Liver (tissue), 9 donors: Measurements from ENCODE around the gene CYB5R4. TPM values are rescaled to one million over a fixed set of nuclear protein-coding genes. Genes with fewer than 3 reads are reported as not detected.

ENCODE experiments used
- DNase-seq: peaks from one replicate; pipeline ENCODE4 v3.0.0-alpha.2; 2017; ENCODE audit warnings: low spot score
- H3K27ac ChIP-seq, 2 donors: one replicate each; pipeline ENCODE4 v1.7.0; 2013; ENCODE audit warnings: inconsistent platforms in 2 of 2, low read length in 2 of 2, control low read depth in 1 of 2, low read depth in 1 of 2, mild to moderate bottlenecking in 1 of 2
- H3K27me3 ChIP-seq, 4 donors: one replicate each; pipeline versions ENCODE4 v1.6.1 to v1.7.0; 2013; ENCODE audit warnings: low read length in 3 of 4, inconsistent platforms in 1 of 4, mild to moderate bottlenecking in 1 of 4, moderate library complexity in 1 of 4; ENCODE audit not compliant: control insufficient read depth in 4 of 4, insufficient read depth in 4 of 4
- H3K36me3 ChIP-seq, 4 donors: one replicate each; pipeline versions ENCODE4 v1.6.1 to v1.7.0; 2013; ENCODE audit warnings: low read length in 3 of 4, mild to moderate bottlenecking in 3 of 4, low read depth in 1 of 4, moderate library complexity in 1 of 4; ENCODE audit not compliant: control insufficient read depth in 4 of 4, insufficient read depth in 3 of 4
- H3K4me1 ChIP-seq, 4 donors: one replicate each; pipeline versions ENCODE4 v1.6.1 to v1.7.0; 2013; ENCODE audit warnings: low read length in 3 of 4, mild to moderate bottlenecking in 3 of 4, moderate library complexity in 1 of 4; ENCODE audit not compliant: control insufficient read depth in 4 of 4, insufficient read depth in 4 of 4
- H3K4me3 ChIP-seq, 3 donors: one replicate each; pipeline versions ENCODE4 v1.6.1 to v1.7.0; 2013; ENCODE audit warnings: low read length in 3 of 3, control low read depth in 1 of 3, low read depth in 1 of 3, mild to moderate bottlenecking in 1 of 3
- H3K9ac ChIP-seq, 2 donors: one replicate each; pipeline ENCODE4 v1.7.0; 2013; ENCODE audit warnings: low read length in 2 of 2, mild to moderate bottlenecking in 2 of 2, moderate library complexity in 2 of 2, control low read depth in 1 of 2, low read depth in 1 of 2
- H3K9me3 ChIP-seq, 4 donors: one replicate each; pipeline versions ENCODE4 v1.6.1 to v1.7.0; 2013; ENCODE audit warnings: low read length in 3 of 4; ENCODE audit not compliant: control insufficient read depth in 4 of 4
- ATF3 ChIP-seq: IDR thresholded peaks from 2 replicates; pipeline ENCODE4 v1.6.1; 2016; ENCODE audit warnings: antibody characterized with exemption
- CTCF ChIP-seq: fragments of 150-350 bp; IDR thresholded peaks from 2 replicates; pipeline ENCODE4 v1.5.1; 2017; ENCODE audit warnings: improper control_type of control experiment, low read depth, low read length; ENCODE audit not compliant: missing input control
- EGR1 ChIP-seq, 2 donors: IDR thresholded peaks; 2 replicates each; pipeline ENCODE4 v1.6.1; 2016 to 2018; ENCODE audit warnings: antibody characterized with exemption in 2 of 2, low read depth in 2 of 2
- FOXA1 ChIP-seq: IDR thresholded peaks from 2 replicates; pipeline ENCODE4 v1.6.1; 2016; ENCODE audit warnings: antibody characterized with exemption
- FOXA2 ChIP-seq: IDR thresholded peaks from 2 replicates; pipeline ENCODE4 v1.6.1; 2016; ENCODE audit warnings: antibody characterized with exemption
- GABPA ChIP-seq, 2 donors: IDR thresholded peaks in 1 of 2; conservative IDR thresholded peaks in 1 of 2; 2 replicates each; pipeline ENCODE4 v1.6.1; 2016; ENCODE audit warnings: antibody characterized with exemption in 2 of 2, mild to moderate bottlenecking in 1 of 2, moderate library complexity in 1 of 2
- HNF4A ChIP-seq, 2 donors: conservative IDR thresholded peaks; 2 replicates each; pipeline ENCODE4 v1.6.1; 2016; ENCODE audit warnings: antibody characterized with exemption in 2 of 2, mild to moderate bottlenecking in 2 of 2
- HNF4G ChIP-seq: IDR thresholded peaks from 2 replicates; pipeline ENCODE4 v1.6.1; 2016; ENCODE audit warnings: antibody characterized with exemption
- JUND ChIP-seq, 2 donors: IDR thresholded peaks; 2 replicates each; pipeline ENCODE4 v1.6.1; 2016; ENCODE audit warnings: antibody characterized with exemption in 2 of 2
- MAX ChIP-seq: IDR thresholded peaks from 2 replicates; pipeline ENCODE4 v1.6.1; 2016; ENCODE audit warnings: antibody characterized with exemption
- NR2F2 ChIP-seq: IDR thresholded peaks from 2 replicates; pipeline ENCODE4 v1.6.1; 2016; ENCODE audit warnings: antibody characterized with exemption
- RAD21 ChIP-seq, 2 donors: IDR thresholded peaks; 2 replicates each; pipeline ENCODE4 v1.6.1; 2016; ENCODE audit warnings: antibody characterized with exemption in 2 of 2, mild to moderate bottlenecking in 2 of 2
- REST ChIP-seq: IDR thresholded peaks from 2 replicates; pipeline ENCODE4 v1.6.1; 2016; ENCODE audit warnings: antibody characterized with exemption, mild to moderate bottlenecking
- RXRA ChIP-seq, 2 donors: IDR thresholded peaks; 2 replicates each; pipeline ENCODE4 v1.6.1; 2017 to 2018; ENCODE audit warnings: antibody characterized with exemption in 2 of 2, mild to moderate bottlenecking in 1 of 2
- SP1 ChIP-seq: IDR thresholded peaks from 2 replicates; pipeline ENCODE4 v1.6.1; 2018; ENCODE audit warnings: antibody characterized with exemption, mild to moderate bottlenecking
- TAF1 ChIP-seq: conservative IDR thresholded peaks from 2 replicates; pipeline ENCODE4 v1.6.1; 2016; ENCODE audit warnings: antibody characterized with exemption, mild to moderate bottlenecking
- YY1 ChIP-seq: IDR thresholded peaks from 2 replicates; pipeline ENCODE4 v1.6.1; 2016; ENCODE audit warnings: antibody characterized with exemption, mild to moderate bottlenecking
- ZBTB33 ChIP-seq: IDR thresholded peaks from 2 replicates; pipeline ENCODE4 v1.6.1; 2016; ENCODE audit warnings: antibody characterized with exemption
- WGBS: extraction: QIAGEN DNeasy Blood & Tissue Kit; methylation state at CpG from one replicate; pipeline ENCODE4 v1.1.7; 2013; 5-methylcytosine and 5-hydroxymethylcytosine counted together
- polyA plus RNA-seq, 2 donors: library from polyadenylated mRNA; stranded (reverse) in 1 of 2; unstranded in 1 of 2; fragments of 200-250 nt in 1 of 2; fragments of >200 nt in 1 of 2; fragmentation: Nextera tagmentation in 1 of 2; extraction: Ambion mirVana in 1 of 2; gene quantifications; one replicate each; pipeline versions ENCODE4 v1.2.1 to v1.2.3, GENCODE V29; 2013 to 2015
- total RNA-seq, 2 donors: library from RNA; depleted of rRNA; stranded (reverse); fragments of >200 nt; gene quantifications; one replicate each; pipeline ENCODE4 v1.2.3, GENCODE V29; 2014
- donor health status: healthy.
- donor health status: healthy.
- donor health status: healthy.
- donor health status: healthy.
- donor health status: healthy.

The CYB5R4 gene
- total and polyA plus RNA-seq, 4 donors = 3.4 to 7.8 (median 5.4) TPM

- H3K4me1 ChIP-seq = no peaks in the 10 kb centered on the region
- no peak overlapping the region for H3K27ac ChIP-seq
- no peak overlapping the region for H3K9ac ChIP-seq
- 89% methylated on average over 9 of the region's 9 CpGs for WGBS
- H3K9me3 ChIP-seq = no peaks in the 10 kb centered on the region
- no peak overlapping the region for H3K4me3 ChIP-seq
- TF ChIP-seq GABPA (IDR thresholded peaks at IDR 0.05 in 1 of 2, conservative IDR thresholded peaks at IDR 0.05 in 1 of 2) = no peak
- no peak for TF ChIP-seq SP1
- TF ChIP-seq RAD21 (IDR thresholded peaks at IDR 0.05) = no peak
- TF ChIP-seq HNF4A (conservative IDR thresholded peaks at IDR 0.05) = no peak
- no peak for TF ChIP-seq TAF1
- no peak for TF ChIP-seq JUND (IDR thresholded peaks at IDR 0.05)
- no peak for TF ChIP-seq REST
- no peak for TF ChIP-seq ZBTB33
- no peak for TF ChIP-seq FOXA1
- no peak for TF ChIP-seq CTCF
- no peak for TF ChIP-seq NR2F2
- TF ChIP-seq EGR1 (IDR thresholded peaks at IDR 0.05; ENCODE audit: low read depth in 2 of 2) = no peak
- no peak for TF ChIP-seq RXRA (IDR thresholded peaks at IDR 0.05)
- TF ChIP-seq FOXA2 = no peak
- TF ChIP-seq ATF3 = no peak
- TF ChIP-seq YY1 = no peak
- H3K27me3 ChIP-seq = no peaks in the 10 kb centered on the region
- no peak for DNase-seq
- H3K36me3 ChIP-seq = peaks cover 0 to 4% (median 0%) of the 10 kb centered on the region in 4 donors
Observed at GRCh38 chr6:83867527-83868161, 8.2 kb downstream of the CYB5R4 start.

- 88% methylated on average over 1 of the region's 1 CpG for WGBS
- H3K36me3 ChIP-seq = peaks cover 0 to 4% (median 0%) of the 10 kb centered on the region in 4 donors
- H3K27me3 ChIP-seq = no peaks in the 10 kb centered on the region
- H3K27ac ChIP-seq = no peak overlapping the region
- no peak overlapping the region for H3K4me3 ChIP-seq
- no peak for DNase-seq
- no peak overlapping the region for H3K9ac ChIP-seq
- H3K4me1 ChIP-seq = no peaks in the 10 kb centered on the region
- H3K9me3 ChIP-seq = no peaks in the 10 kb centered on the region
- TF ChIP-seq YY1 (no peak), TAF1 (no peak), JUND (IDR thresholded peaks at IDR 0.05) (no peak), HNF4A (conservative IDR thresholded peaks at IDR 0.05) (no peak), MAX (no peak), EGR1 (IDR thresholded peaks at IDR 0.05; ENCODE audit: low read depth in 2 of 2) (no peak), NR2F2 (no peak), GABPA (IDR thresholded peaks at IDR 0.05 in 1 of 2, conservative IDR thresholded peaks at IDR 0.05 in 1 of 2) (no peak), FOXA2 (no peak), CTCF (no peak), HNF4G (no peak), SP1 (no peak)
Observed at GRCh38 chr6:83868639-83869038, 9.2 kb downstream of the CYB5R4 start.
